Astrocyte of the spinal cord (primary cell): ENCODE data around the gene XPO4.
"Not testable (repeated sequence)": the region's sequence is repeated elsewhere in the genome, so short reads cannot be mapped to it uniquely, and the experiment has no call there.

Experiments
- DNase-seq: peaks from one replicate; pipeline ENCODE4 v3.0.0; 2011; ENCODE audit warnings: low read depth, low spot score
- H3K4me3 ChIP-seq: 2 replicates; pipeline ENCODE4 v1.5.1; 2011; ENCODE audit warnings: low read depth, mild to moderate bottlenecking, low read length, moderate library complexity
- in situ Hi-C: cut with HindIII; loops from 2 replicates; pipeline ENCODE4 v1.10.0; 2017; ENCODE audit warnings: low sequenced_read_pairs
- TF ChIP-seq, protein P1 (sequence below): IDR thresholded peaks from 2 replicates; pipeline ENCODE4 v1.5.1; 2012; ENCODE audit warnings: low read depth, mild to moderate bottlenecking, low read length, inconsistent platforms

Gene XPO4

DNA sequence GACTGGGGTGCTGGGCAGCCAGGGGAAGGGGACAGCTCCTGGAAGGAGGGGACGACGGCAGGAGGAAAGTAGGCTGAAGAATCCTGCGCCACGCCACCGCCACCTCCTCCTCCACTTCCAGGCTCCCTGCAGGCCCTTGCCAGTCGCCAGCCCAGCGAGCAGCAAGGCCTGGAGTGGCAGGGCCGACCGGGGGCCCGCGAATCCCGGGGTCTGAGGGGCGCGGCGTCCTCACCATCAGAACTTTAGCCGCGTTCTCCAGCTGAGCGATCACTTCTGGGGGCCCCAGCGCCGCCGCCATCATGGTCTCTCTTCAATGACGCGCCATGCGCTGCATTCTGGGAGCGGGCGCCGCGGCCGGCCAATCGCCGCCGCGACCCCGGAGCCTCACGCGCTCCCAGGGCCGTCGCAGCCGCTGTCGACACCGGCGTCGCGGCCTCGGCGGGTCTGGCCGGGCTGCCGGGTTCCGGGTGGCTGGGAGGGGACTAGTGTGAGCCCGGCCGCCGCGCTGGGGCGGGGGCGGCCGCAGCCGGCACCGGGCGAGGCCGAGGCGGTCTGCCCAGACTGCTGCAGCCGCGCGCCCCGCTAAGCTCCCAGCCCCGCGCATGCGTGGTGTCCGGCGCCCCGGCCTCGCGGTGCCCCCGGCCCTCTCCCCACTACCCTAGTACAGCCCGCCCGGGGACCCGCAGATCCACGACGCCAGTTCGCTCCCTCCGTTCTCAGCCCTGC lies at the start of gene XPO4:
Gene XPO4 (minus strand): TSS at position 309 of the 726 bp plus-strand sequence. CDS start 8 bp downstream, at position 301.
- peak; percentile 79 for DNase-seq
- H3K4me3 ChIP-seq = peak within 1 kb of the TSS; percentile 97
- in situ Hi-C loops = no loop called here
- TF ChIP-seq, protein P1, sequence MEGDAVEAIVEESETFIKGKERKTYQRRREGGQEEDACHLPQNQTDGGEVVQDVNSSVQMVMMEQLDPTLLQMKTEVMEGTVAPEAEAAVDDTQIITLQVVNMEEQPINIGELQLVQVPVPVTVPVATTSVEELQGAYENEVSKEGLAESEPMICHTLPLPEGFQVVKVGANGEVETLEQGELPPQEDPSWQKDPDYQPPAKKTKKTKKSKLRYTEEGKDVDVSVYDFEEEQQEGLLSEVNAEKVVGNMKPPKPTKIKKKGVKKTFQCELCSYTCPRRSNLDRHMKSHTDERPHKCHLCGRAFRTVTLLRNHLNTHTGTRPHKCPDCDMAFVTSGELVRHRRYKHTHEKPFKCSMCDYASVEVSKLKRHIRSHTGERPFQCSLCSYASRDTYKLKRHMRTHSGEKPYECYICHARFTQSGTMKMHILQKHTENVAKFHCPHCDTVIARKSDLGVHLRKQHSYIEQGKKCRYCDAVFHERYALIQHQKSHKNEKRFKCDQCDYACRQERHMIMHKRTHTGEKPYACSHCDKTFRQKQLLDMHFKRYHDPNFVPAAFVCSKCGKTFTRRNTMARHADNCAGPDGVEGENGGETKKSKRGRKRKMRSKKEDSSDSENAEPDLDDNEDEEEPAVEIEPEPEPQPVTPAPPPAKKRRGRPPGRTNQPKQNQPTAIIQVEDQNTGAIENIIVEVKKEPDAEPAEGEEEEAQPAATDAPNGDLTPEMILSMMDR = no peak

DNA sequence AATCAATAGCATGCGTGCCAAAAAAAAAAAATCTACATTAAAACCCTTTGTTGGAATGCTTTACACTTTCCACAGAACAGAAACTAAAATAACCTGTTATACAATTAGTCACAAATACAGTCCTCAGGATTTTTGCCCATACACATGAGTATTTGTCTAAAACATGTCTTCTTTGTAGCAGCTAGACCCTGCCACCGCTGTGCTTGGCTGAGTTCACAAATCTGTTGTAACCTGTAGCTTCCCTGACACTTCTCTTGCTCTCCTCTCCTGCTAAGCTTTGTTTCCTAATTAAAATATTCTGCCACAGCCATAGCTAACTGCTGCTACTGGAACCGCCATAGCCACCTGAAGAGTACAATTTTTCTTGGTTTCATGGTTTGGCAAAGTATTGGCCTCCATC lies 45.5 kb upstream of the XPO4 start:
- DNase-seq, H3K4me3 ChIP-seq, in situ Hi-C loops: not testable (repeated sequence)

DNA sequence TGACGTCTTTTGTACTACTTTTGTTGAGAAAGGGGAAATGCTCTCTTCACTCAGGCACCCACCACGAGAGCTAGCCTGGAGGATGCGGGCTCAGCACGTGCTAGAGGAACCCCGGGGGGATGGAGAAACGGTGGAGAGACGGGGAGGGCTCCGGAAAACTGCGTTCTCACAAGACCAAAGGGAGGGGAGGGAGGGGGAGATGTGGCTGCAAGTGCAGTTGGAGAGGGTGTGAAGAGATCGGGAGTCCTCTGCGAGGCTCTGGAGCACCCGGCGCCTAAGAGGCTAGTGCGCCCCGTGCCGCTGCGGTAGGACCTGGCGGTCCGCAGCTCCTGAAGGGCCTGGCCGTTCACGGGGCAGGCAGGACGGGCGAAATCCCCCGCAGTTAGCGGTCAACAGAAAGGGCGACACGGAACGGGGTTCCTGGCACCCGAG lies 43.4 kb upstream of the XPO4 start:
- H3K4me3 ChIP-seq = peak overlapping the region; percentile 16
- TF ChIP-seq, protein P1 = no peak
- no peak for DNase-seq

DNA sequence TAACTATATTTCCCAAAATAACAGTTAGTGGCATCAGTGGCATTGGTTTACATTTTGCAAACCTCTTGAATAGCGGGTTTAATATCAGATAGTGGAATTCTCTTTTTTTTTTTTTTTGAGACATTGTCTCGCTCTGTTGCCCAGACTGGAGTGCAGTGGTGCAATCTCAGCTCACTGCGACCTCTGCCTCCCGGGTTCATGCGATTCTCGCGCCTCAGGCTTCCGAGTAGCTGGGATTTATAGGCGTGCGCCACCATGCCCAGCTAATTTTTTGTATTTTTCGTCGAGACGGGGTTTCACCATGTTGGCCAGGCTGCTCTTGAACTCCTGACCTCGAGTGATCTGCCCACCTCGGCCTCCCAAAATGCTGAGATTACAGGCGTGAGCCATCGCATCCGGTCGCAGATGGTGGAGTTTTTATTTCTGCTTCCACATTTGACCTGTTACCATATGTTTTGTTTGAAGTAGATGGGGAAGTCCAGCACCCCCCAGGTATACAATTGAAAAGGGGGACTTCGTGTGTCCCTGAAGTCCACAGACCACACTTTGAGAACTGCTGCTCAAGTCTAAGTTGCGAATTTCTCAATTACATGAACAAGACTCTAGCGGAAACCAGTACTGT lies 40.5 kb upstream of the XPO4 start:
- in situ Hi-C loops = no loop called here
- TF ChIP-seq, protein P1 = no peak
- DNase-seq = no peak
- no peak overlapping the region for H3K4me3 ChIP-seq

More for the DNA sequence above, 43.4 kb upstream of the XPO4 start:
- in situ Hi-C loops = no loop called here

DNA sequence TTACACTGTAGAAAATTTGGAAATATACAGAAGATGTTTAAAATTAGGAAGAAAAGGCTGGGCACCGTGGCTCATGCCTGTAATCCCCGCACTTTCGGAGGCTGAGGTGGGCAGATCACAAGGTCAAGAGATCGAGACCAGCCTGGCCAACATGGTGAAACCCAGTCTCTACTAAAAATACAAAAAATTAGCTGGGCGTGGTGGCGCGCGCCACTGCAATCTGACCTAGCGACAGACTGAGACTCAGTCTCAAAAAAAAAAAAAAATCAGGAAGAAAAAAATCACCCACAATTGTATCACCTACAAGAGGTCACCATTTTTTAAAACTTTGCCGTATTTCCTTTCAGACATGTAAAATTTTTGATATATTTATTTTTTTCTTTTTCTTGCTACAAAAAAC lies 38.0 kb upstream of the XPO4 start:
- H3K4me3 ChIP-seq, in situ Hi-C loops, DNase-seq: not testable (repeated sequence)

DNA sequence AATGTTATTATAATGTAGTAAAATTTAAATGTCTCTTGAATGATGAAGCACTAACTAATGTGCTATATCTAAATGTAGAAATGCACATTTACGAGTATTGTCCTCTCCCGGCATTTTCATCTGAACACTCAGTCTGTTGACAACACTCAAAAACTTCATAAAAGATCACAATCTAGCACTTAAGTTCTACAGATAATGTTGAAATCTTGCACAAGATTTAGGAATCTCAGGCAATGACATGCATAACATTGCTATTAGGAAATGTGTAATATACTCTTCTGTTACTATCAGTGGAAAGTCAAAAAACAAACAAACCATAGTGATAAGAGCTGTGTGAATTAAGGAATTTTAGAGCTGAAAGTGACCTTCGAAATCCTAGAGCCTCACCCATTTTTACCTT lies 37.5 kb upstream of the XPO4 start:
- no peak overlapping the region for H3K4me3 ChIP-seq
- in situ Hi-C loops = no loop called here
- DNase-seq = no peak
- TF ChIP-seq, protein P1 = no peak

DNA sequence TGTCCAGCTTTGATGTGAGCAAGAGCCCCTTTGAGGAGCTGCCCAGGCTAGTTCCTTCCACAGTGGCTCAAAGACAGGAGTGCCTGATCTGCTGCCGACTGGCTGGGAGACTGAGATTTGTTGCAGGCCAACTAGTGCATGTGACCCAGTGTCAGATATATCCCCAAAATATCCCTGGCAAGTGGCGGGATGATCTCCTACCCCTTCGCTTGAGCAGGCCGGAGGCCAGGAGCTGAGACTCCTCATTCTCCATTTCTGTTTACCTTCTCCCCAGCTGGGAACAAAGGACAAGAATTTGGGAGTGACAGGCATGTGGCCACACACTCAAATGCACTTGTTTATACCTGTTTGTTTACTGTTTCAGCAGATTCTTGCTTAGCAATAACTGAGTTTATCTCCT lies 37.1 kb upstream of the XPO4 start:
- in situ Hi-C loops = no loop called here
- H3K4me3 ChIP-seq = no peak overlapping the region
- DNase-seq = no peak
- TF ChIP-seq, protein P1 = no peak
